ENCODE data around the gene PER3.
"Not testable (repeated sequence)": the region's sequence is repeated elsewhere in the genome, so short reads cannot be mapped to it uniquely, and the experiment has no call there.

Gene PER3

DNA sequence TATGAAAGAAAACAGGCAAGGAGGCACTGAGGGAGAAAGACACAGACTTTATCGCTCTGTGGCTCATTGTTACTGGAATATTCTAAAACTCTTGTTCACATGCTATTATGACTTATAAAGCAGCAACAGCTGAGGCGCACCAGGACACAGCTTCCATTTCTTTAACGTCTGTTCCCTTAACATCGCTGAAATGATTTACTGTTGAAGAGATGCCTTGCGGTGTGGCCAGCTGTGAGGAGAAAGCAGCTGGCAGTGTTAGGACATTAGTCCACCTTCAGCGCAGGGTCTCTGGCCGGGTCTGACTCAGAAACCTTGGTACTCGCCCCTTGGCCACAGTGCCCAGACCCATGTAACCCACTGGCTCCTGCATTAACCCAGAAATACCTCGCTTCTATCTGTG is 3.1 kb upstream of the PER3 start:
- DNase-seq = no peak

DNA sequence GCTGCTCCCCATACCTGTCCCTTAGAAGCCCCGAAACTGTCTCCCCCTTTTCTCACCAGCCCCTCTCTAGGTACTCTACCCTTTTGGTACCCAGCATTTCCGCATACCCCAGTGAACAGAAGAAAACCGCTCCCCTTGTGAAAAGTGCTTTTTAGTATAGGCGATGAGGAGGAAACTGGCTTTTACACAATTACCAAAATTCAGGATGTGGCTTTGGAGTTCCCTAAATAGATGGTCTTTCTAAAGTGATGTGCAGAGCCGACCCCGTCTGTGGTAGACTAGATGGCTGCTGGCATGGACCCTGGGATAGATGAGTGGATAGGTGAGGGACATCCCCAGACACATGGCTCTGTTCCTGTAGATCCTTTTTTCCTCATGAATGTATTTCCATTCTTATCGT is 2.6 kb upstream of the PER3 start:
- DNase-seq = no peak

DNA sequence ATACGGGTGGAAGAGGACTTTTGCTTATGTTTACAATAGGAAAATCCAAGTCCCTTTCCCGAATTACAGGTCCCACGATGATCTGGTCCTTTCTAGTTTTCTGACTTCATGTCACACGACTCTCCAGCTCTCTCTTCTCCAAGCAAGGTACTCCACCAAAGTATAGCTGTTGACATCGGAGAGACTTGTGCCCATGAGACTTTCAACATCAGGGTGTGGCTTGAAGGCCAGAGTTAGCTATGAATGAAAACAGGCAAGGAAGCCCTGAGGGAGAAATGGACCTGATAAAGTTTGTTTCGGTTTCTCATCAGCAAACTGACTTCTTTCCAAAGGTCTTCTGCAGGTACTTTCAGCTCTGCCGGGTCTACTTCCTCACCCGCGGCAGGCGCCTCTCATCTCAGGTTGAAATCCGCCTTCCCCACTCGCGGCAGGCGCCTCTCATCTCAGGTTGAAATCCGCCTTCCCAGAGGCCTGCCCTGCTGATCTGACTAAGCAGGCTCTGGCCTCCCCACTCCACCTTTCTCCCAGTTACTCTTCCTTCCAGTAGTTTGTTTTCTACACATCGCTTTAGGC is 2.1 kb upstream of the PER3 start:
- DNase-seq = no peak

DNA sequence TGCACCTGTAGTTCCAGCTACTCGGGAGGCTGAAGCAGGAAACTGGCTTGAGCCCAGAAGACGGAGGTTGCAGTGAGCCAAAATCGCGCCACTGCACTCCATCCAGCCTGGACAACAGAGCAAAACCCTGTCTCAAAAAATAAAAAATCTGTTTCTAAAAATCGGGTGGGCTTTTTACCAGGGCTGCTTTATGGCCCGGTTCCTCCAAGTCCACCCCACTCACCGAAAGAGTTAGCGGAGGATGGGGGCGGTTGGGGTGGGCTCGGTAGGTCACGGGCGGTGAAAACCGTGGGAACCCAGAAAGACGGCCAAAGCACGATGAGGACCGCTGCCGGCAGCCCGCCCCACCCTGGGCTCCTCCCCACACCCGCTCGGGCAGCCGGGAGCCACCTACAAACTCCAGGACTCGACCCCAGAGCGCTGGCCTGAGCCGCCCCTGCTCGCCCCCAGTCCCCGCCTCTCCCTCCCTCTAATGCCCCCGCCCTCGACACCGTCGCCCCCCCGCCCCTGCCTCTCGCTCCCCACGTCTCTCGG is 846 bp upstream of the PER3 start:
- DNase-seq = peak in 1 of 2 experiments; percentile 56

DNA sequence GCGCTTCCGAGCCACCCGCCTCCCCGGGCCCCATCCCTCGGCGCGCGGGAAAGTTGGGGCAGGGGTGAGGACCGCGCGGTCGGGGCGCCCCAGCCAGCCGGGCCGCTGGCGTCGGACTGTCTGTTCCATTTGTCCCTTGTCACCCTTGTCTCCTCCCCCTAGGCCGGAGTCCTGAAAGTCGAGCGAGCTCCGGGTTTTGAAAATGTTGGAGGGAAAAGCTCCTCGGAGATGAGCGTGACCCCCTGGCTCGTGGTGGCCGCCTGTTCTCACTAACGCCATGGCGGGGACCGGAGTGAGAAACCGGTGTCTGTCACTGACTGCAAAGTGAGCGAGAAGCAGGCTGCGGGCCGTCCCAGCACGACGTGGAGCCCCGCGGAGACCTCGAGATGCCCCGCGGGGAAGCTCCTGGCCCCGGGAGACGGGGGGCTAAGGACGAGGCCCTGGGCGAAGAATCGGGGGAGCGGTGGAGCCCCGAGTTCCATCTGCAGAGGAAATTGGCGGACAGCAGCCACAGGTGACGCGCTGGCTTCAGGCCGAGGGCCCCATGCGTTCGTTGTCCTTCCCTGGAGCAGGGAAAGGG is 491 bp downstream of the PER3 start:
- DNase-seq = no peak

DNA sequence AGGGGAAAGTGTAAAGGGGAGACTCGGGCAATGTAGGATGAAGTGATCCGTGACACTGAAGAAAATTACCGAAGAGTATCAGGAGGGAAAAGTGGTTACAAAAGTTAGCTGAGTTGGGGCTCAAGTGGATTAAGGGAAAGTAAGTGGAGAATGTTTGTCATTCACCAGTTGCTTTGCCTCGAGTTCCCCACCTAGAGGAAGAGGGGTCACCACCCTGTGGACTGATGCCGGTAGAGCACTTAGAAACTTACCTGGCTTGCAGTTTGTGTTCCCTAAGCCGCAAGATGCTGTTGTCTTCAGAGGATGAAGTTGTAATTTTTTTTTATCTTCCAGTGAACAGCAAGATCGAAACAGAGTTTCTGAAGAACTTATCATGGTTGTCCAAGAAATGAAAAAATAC is 1.0 kb downstream of the PER3 start:
- DNase-seq = no peak

DNA sequence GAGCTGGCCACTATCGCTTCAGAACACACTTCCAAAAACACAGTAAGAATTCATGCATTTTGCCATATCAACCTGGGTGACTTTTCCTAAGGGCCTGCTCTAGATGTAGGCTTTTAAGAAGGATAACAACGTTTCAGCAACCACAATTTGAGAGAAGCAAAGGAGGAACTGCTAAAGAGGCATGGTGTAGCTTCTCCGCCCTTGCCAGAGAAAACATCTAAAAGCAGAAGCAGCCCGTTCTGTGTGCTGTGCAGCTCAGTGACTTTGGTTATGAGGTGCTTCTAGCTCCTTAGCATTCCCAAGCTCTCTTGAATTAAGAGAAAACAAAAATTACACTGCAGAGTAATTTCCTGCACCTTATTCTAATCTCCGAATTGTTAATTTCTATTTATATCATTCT is 2.7 kb downstream of the PER3 start:
- DNase-seq = no peak

DNA sequence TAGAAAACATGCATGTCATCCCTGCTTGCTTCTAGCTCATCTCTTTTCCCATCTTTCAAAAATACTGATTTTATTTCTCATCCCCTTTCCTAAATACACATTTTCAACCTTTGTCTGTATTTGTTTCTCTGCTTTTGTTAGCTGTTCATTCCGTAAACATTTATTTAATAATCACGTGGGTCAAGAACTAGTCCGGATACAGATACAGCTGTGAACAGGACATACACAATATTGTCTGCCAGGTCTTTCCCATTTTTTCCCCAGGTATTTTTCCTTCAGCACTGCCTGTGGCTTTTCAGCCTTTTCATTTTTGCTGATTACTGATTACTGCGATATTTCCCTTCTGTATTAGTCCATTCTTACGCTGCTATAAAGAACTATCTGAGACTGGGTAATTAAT is 5.7 kb downstream of the PER3 start:
- no peak for DNase-seq

DNA sequence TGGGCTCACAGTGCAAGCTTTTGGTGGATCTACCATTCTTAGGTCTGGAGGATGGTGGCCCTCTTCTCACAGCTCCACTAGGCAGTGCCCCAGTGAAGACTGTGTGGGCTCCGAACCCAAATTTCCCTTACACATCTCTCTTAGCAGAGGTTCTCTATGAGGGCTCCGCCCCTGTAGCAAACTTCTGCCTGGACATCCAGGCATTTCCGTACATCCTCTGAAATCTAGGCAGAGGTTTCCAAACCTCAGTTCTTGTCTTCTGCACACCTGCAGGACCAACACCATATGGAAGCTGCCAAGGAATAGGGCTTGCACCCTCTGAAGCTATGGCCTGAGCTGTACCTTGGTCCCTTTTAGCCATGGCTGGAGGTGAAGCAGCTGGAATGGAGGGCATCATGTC is 6.9 kb downstream of the PER3 start:
- not testable (repeated sequence) for DNase-seq

DNA sequence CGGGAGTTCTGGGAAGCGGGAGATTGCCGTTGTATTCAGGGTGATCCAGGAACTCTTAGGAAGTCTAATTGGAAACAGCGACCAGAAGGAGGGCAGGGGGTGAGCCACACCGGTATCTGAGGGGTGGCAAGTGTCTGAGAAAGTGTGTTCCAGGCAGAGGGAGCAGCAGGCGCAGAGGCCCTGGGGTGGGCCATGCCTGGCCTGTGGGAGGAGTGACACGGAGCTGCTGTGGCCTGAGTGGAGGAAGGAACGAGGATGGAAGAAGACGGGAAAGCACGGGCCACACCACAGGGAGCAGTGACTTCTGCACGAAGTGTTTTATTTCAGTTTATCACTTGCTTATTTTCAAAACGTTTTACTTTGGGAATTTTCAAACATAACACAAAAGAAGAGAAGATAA is 11.3 kb downstream of the PER3 start:
- DNase-seq = no peak

DNA sequence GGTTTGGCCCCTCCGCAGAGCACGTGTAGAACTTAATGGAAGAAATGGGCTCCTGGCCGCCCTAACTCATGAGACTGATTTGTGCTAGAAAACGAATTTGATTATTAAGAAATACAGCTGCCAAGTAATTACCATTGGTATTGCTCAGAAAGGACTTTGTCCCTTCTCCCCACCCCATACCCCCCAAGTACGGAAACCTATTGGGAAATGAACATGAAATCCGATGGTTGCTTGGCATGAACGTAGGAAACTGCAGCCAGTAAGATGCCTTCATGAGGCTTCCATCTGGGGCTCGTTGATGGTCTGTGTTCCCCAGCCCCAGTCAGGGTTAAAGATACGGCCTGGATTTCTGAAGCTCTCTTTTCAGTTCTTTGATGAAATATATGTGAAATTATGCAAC is 21.4 kb downstream of the PER3 start:
- DNase-seq = no peak

DNA sequence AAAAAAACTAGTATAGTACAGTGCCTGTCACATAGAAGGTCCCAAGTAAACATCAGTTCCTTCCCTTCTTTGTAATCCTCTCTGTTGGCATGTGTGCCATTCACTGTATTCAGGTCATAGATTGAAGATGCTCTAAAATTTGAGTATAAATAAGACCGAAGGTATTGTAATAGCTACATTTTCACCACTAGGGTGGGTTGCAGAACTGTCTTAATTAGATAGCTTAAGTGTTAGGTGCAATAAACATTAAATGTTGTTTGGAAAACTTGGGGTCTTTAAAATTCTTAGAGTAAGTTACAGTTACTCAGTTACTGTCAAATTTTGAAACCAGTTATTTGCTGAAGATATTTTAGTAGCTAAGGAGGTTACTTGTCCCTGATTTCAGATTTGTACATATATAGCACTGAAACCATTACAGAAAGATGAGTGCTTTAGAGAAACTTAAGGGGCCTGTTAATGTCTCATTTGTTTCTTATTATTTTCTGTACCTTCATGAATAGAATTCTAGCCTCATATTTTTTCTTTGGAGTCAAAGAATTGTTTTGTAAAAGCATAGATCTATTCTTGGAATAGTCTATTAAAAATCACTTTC is 24.3 kb downstream of the PER3 start:
- peak in 1 of 2 experiments; percentile 39 for DNase-seq

DNA sequence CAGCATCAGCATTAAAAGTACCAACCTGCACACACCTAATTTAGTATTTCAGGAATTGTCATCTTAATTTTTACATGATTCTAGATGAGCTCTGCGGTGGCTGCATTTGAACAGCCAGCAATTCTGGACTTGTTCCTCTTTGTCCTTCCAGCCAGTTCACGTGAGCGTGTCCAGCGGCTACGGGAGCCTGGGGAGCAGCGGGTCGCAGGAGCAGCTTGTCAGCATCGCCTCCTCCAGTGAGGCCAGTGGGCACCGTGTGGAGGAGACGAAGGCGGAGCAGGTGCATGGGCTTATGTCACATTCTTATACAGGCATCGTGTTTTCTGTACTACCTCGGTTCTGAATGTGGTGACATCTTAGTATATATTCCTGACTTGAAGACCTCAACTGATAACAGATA is 25.7 kb downstream of the PER3 start:
- DNase-seq = no peak

DNA sequence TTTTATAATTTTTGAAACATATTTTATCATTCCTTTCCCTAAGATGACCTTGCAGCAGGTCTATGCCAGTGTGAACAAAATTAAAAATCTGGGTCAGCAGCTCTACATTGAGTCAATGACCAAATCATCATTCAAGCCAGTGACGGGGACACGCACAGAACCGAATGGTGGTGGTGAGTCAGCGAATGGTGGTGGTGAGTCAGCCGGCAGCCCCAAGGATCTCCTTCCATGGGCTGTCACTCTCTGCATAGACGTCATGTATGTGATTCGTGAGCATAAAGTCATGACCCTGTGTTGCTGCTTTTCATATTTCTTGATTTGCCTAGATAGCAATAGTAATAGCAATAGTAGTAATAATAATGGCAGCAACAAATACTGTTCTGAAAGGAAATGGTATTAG is 26.3 kb downstream of the PER3 start:
- no peak for DNase-seq

DNA sequence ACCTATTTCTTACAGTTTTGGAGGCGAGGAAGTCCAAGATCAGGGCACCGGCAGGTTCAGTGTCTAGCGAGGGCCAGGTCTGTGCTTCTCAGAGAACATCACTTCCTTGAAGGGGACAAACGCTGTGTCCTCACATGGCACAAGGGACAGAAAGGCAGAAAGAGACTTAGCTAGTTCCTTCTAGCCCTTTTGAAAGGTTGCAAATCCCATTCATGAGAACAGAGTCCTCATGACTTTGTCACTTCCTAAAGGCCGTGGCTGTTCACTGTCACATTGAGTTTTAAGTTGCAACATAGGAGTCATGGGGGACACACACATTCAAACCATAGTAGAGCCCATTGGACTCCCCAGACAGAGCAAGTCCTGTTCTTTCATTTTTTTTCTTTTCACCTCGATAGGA is 27.4 kb downstream of the PER3 start:
- DNase-seq = no peak

DNA sequence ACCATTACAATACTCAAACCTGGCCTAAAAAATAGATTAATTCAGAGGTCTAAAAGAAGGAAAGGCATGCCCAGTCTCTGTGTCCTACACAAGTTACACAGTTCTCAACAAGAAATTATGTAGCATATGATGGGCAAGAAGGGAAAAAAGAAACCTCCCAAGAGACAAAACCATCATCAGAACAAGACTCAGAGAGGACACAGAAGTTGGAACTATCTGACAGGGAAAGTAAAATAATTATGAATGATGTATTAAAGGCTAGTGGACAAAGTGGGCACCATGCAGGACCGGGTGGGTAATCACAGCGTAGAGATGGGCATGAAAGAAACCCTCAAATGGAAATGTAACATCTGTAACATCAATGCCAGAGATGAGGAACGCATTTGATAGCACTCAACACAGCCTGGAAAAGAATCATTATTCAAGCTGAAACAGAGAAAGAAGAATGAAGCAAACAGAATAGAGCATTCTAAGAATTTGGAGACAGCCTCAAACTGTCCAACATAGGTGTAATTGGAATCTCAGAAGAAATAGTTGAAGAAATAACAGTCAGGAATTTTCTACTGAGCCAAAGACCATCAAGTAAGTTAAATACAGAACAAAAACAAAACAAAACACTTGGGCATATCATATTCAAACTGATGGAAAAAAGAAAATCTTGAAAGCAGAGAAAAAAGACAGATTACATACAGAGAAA is 29.7 kb downstream of the PER3 start:
- DNase-seq = no peak

DNA sequence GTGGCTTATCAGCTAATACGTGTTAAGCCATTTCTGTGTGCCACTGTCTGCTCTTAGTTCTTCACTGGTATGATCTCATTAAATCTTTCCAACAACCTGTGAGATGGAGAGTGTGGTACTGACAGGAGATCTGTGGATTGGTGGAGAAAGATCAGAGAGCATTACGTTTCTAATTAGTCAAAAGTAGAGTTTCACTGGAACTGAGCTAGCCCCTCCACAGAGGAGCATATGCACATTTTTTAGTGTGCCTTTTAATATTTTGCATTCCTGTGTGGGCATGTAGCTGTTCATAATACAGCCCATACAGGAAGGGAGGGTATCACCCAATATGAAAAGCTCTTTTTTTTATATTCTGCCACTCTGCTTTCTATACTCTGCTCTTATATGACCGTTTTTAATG is 37.2 kb downstream of the PER3 start:
- no peak for DNase-seq

DNA sequence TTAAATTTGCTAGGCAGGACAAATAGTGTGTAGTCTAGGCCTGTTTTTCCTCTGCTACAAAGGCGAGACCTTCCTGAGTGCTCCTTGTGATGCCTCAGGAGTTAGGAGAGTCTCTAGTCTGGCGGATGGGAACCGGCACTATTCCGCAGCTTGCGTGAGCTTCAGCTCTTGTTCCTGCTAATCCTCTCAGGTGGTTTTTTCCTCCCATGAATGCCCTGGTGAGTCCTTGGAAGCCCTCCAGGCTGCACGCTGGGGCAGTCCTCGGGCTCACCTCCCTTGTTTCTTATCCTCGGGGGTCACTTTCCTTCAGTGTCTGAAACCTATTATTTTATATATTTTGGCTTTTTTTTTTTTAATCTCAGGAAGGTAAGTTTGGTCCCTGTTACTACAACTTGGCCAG is 40.6 kb downstream of the PER3 start:
- no peak for DNase-seq

DNA sequence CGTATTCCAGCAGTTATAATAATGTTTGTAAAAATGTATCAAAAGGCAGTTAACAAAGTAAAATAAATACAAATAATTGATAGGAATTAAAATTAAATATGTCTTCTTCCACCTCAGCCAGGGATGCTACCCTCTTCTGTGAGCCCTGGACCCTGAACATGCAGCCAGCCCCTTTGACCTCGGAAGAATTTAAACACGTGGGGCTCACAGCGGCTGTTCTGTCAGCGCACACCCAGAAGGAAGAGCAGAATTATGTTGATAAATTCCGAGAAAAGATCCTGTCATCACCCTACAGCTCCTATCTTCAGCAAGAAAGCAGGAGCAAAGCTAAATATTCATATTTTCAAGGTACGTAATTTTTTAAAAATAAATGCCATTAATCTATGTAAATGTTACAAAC is 42.3 kb downstream of the PER3 start:
- no peak for DNase-seq

DNA sequence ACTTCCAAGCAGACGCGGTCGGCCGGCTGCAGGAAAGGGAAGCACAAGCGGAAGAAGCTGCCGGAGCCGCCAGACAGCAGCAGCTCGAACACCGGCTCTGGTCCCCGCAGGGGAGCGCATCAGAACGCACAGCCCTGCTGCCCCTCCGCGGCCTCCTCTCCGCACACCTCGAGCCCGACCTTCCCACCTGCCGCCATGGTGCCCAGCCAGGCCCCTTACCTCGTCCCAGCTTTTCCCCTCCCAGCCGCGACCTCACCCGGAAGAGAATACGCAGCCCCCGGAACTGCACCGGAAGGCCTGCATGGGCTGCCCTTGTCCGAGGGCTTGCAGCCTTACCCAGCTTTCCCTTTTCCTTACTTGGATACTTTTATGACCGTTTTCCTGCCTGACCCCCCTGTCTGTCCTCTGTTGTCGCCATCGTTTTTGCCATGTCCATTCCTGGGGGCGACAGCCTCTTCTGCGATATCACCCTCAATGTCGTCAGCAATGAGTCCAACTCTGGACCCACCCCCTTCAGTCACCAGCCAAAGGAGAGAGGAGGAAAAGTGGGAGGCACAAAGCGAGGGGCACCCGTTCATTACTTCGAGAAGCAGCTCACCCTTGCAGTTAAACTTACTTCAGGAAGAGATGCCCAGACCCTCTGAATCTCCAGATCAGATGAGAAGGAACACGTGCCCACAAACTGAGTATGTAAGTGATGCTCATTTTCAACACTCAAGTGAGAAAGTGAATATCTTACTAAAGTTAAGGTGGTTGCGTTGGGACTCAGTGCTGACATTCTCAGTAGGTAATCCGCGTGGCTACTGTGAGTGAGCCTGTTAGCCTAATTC is 43.2 kb downstream of the PER3 start:
- no peak for DNase-seq

DNA sequence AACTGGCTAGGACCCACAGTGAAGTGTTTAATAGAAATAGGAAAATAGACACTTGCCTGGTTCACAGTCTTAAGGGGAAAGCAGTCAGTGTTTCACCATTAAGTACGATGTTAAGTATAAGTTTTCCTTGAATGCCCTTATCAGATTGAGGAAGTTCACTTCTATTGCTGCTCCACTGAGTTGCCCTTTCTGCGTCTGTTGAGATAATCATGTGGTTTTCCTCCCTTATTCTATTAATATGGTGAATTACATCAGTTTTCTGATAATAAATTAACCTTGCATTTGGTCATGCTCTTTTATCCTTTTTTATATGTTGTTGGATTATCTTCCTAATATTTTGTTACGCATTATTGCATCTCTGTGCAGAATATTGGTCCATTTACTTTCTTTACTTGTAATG is 47.4 kb downstream of the PER3 start:
- no peak for DNase-seq

DNA sequence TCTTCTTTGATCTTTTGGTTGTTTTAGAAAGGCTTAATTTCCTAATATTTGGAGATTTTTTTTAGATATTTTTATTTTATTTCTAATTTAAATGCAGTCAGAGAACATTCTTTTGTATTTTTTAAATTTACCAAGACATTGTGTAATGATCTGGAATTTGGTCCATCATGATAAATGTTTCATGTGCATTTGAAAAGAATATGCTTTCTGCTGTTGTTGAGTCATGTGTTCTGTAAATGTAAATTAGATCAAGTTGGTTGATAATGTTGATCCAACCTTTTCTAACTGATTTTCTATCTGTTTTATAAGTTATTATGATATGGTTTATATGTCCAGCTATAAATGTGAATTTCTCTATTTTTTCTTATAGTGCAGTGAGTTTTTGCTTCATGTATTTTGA is 48.9 kb downstream of the PER3 start:
- no peak for DNase-seq

DNA sequence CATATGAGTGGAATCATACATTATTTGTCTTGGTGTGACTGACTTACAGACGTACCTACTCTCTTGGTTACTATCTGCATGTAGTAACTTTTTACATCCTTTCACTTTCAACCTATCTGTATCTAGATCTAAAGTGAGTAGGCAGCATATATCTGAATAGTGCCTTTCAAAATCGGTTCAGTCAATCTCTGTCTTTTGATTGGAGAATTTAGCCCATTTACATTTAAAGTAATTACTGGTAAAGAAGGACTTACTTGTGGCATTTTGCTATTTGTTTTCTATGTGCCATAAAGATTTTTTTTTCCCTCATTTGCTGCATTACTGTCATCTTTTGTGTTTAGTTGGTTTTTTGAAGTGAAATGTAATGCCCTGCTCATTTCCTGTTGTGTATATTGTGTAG is 54.6 kb downstream of the PER3 start:
- no peak for DNase-seq
